HCT116 (cell line): Measurements from ENCODE around the gene ITPR1.

Experiments
- CTCF ChIP-seq, 3 experiments: fragments of 200-600 bp in 1 of 3; sonication (generic) in 1 of 3; IDR thresholded peaks in 2 of 3; conservative IDR thresholded peaks in 1 of 3; 2 replicates each; pipeline ENCODE4 v1.5.1; 2012 to 2017; ENCODE audit warnings: low read depth in 2 of 3, low read length in 2 of 3, antibody characterized with exemption in 1 of 3, borderline replicate concordance in 1 of 3, control low read depth in 1 of 3, mild to moderate bottlenecking in 1 of 3, mixed read lengths in 1 of 3, mixed run types in 1 of 3, moderate library complexity in 1 of 3; ENCODE audit not compliant: insufficient read depth in 1 of 3
- EGR1 ChIP-seq: IDR thresholded peaks from 2 replicates; pipeline ENCODE4 v1.6.1; 2012; ENCODE audit warnings: low read depth
- POLR2A ChIP-seq: IDR thresholded peaks from 2 replicates; pipeline ENCODE4 v1.7.0; 2011; ENCODE audit warnings: borderline replicate concordance; ENCODE audit not compliant: insufficient read depth, insufficient read length; ENCODE audit errors: extremely low read depth
- POLR2AphosphoS5 ChIP-seq: IDR thresholded peaks from 2 replicates; pipeline ENCODE4 v1.6.1; 2011; ENCODE audit warnings: mild to moderate bottlenecking, low read depth, low read length, moderate library complexity
- ZNF274 ChIP-seq: fragments of 200-500 bp; sonication (Bioruptor generic); IDR thresholded peaks from 2 replicates; pipeline ENCODE4 v1.6.1; 2014; ENCODE audit warnings: mild to moderate bottlenecking, low read depth, low read length, inconsistent platforms

- TF ChIP-seq EGR1 (no peak), CTCF (IDR thresholded peaks at IDR 0.05 in 2 of 3, conservative IDR thresholded peaks at IDR 0.05 in 1 of 3; ENCODE audit: borderline replicate concordance in 1 of 3, insufficient read depth in 1 of 3, low read depth in 2 of 3, low read length in 2 of 3) (no peak), POLR2A (no peak), POLR2AphosphoS5 (no peak), ZNF274 (no peak)
Observed at GRCh38 chr3:4837374-4837930, 344.3 kb downstream of the ITPR1 start.
